ENCODE measurements around the gene SMURF1.

The SMURF1 gene

GRCh38 chr7:99143853-99144672 lies at the start of gene SMURF1:
TSS of gene SMURF1 (minus strand) at chr7:99144108. CDS start at chr7:99143780, 328 bp downstream.
- H3K4me3 ChIP-seq (ENCODE audit: low read depth, low read length): peak within 1 kb of the TSS; percentile 65
- no peak for TF ChIP-seq CTCF (IDR thresholded peaks at IDR 0.05; ENCODE audit: control insufficient read depth, extremely low read depth, insufficient read depth)
- no peak for DNase-seq (ENCODE audit: low read depth)

- H3K4me3 ChIP-seq (ENCODE audit: low read depth, low read length): no peak overlapping the region
- no peak for TF ChIP-seq CTCF (IDR thresholded peaks at IDR 0.05; ENCODE audit: control insufficient read depth, extremely low read depth, insufficient read depth)
- DNase-seq (ENCODE audit: low read depth): no peak
Observed at GRCh38 chr7:99191869-99192596, 48.1 kb upstream of the SMURF1 start.

- TF ChIP-seq CTCF (IDR thresholded peaks at IDR 0.05; ENCODE audit: control insufficient read depth, extremely low read depth, insufficient read depth): no peak
- no peak overlapping the region for H3K4me3 ChIP-seq (ENCODE audit: low read depth, low read length)
- peak; percentile 22 for DNase-seq (ENCODE audit: low read depth)
Observed at GRCh38 chr7:99190359-99191009, 46.6 kb upstream of the SMURF1 start.

GRCh38 chr7:99189222-99189621 lies 45.3 kb upstream of the SMURF1 start:
- DNase-seq (ENCODE audit: low read depth): no peak
- no peak for TF ChIP-seq CTCF (IDR thresholded peaks at IDR 0.05; ENCODE audit: control insufficient read depth, extremely low read depth, insufficient read depth)
- no peak overlapping the region for H3K4me3 ChIP-seq (ENCODE audit: low read depth, low read length)

- TF ChIP-seq CTCF (IDR thresholded peaks at IDR 0.05; ENCODE audit: control insufficient read depth, extremely low read depth, insufficient read depth): no peak
- H3K4me3 ChIP-seq (ENCODE audit: low read depth, low read length): no peak overlapping the region
- no peak for DNase-seq (ENCODE audit: low read depth)
Observed at GRCh38 chr7:99188221-99188620, 44.3 kb upstream of the SMURF1 start.

- H3K4me3 ChIP-seq (ENCODE audit: low read depth, low read length): no peak overlapping the region
- no peak for TF ChIP-seq CTCF (IDR thresholded peaks at IDR 0.05; ENCODE audit: control insufficient read depth, extremely low read depth, insufficient read depth)
- no peak for DNase-seq (ENCODE audit: low read depth)
Observed at GRCh38 chr7:99184532-99185218, 40.8 kb upstream of the SMURF1 start.

Data from LNCaP clone FGC (cell line).